HL-60/S4 (cell line): ENCODE data around the gene STRIP1.

ENCODE experiments used
- in situ Hi-C: fragments of 300-500 bp; cut with MboI; formaldehyde crosslinking; loops from 2 replicates; pipeline ENCODE4 v1.14.3; 2022; ENCODE audit warnings: low sequenced_read_pairs

The STRIP1 gene

GRCh38 chr1:110089561-110090275 is 55.3 kb downstream of the STRIP1 start:
- in situ Hi-C loops: no loop called here

- in situ Hi-C loops: no loop called here
Observed at GRCh38 chr1:110091381-110091780, 57.0 kb downstream of the STRIP1 start.

GRCh38 chr1:110091791-110092190 is 57.4 kb downstream of the STRIP1 start:
- in situ Hi-C loops: no loop called here

- in situ Hi-C loops: no loop called here
Observed at GRCh38 chr1:110092991-110093390, 58.6 kb downstream of the STRIP1 start.

- in situ Hi-C loops: no loop called here
Observed at GRCh38 chr1:110094931-110095654, 60.7 kb downstream of the STRIP1 start.

- in situ Hi-C loops: no loop called here
Observed at GRCh38 chr1:110097507-110098221, 63.2 kb downstream of the STRIP1 start.

GRCh38 chr1:110098222-110099026 is 64.0 kb downstream of the STRIP1 start:
- in situ Hi-C loops: no loop called here

- in situ Hi-C loops: no loop called here
Observed at GRCh38 chr1:110100335-110100734, 65.9 kb downstream of the STRIP1 start.

- in situ Hi-C loops: no loop called here
Observed at GRCh38 chr1:110102081-110102480, 67.7 kb downstream of the STRIP1 start.
